Measurements from ENCODE around the gene DHX58.

The DHX58 gene

DNA sequence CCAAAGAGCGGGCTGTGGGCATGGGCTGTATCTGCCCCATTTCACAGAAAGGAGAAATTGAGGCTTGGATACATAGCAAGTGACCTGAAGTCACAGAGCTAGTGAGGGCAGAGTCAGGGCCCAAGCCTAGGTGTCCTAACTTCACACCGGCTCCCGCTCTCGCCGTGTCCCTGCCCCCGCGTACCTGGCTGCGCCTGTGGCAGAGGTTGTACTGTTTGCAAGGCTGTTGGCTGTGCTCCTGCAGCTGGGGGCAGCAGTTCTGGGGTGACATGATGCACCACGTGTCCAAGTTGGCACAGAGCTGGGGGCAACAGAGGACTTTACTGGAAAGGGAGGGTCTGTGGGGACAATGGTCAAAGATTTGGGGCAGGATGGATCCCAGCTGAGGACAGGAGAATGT is 3.4 kb downstream of the DHX58 start:
- DNase-seq, result no peak

DNA sequence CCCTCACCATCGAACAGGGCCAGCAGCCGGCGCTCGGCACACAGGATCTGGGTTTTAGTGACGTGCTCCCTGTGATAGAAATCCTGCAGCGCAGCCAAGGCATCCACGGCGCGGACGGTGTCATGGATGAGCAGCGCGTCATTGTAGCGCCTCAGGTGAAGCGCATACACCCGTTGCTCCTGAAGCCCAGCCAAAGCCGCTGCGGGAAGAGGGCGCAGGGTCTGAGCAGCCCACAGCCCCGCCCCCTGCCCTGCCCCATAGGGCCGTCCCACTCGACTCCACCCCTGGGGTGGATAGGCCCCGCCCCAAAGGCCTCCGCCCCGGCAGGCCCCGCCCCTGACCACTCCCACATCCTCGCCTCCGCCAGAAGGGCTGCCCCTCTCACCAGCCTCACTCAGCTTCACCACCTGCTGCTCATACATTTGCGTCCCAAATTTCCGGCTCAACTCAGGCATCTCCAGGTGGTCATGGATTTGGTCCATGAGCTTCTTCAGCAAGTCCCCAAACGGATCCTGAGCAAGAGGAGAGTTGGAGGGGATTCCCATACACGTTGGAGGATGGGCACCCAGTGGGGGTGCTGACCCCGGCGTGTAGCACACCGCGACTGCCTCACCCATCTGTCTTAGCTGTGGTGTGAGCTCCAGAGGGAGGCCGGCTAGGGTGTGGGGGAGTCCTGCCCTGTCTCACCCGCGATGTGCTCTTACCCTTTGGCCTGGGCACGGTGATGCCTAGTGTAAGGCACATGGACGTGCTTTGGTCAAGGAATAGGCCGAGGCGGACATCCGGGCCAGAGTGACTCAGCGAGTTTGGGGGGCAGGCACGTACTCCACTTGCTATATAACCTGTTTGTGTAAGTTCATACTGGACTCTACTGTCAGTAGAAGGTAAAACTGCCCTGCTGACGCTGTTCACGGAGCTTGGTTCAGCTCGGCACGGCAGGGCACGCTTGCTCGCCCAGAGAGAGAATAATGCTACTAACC is 4.6 kb downstream of the DHX58 start:
- peak; percentile 94 for DNase-seq

DNA sequence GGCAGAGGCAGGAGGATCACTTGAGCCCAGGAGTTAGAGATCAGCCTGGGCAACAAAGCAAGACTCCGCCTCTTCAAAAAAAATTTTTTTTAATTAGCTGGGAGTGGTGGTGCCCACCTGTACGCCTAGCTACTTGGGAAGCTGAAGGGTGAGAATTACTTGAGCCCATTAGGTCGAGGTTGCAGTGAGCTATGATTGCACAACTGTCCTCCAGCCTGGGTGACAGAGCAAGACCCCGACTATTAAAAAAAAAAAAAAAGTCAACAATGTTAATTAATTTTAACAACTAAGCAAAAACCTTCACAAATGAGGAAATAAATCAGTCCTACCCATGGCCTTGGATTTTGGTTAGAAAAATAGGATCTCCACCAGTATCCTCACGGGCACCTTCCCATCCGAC is 5.4 kb downstream of the DHX58 start:
- DNase-seq, result no peak

DNA sequence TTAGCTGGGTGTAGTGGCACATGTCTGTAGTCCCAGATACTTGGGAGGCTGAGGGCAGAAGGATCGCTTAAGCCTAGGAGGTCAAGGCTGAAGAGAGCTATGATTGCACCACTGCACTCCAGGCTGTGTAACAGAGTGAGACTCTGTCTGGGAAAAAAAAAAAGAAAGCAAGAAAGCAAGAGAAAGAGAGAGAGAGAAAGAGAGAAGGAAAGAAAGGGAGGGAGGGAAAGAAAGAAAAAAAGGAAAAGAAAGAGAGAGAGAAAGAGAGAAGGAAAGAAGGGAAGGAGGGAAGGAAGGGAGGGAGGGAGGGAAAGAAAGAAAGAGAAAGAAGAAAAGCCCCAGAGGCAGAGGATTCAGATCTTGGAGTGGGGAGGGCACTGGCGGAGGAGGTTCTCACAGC is 6.5 kb downstream of the DHX58 start:
- DNase-seq, result no peak

DNA sequence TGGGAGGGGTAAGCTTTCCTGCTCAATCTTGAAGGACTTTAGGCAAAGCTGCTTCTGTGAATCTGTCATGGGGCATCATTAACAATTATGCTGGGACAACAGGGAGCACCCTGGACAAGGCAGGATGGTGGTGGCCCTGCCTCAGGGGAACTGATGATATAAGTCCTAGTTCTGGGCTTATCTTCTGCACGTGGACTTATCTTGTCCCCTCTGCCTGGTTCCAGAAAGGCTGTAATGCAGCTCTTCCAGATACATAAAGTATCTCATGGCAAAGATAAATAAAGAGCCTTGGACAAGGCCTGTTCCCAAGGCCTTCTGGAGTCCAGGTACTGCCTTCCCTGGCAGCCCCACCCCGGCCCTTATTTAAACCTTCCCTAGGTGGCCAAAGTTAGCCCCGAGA is 8.2 kb downstream of the DHX58 start:
- no peak for DNase-seq

DNA sequence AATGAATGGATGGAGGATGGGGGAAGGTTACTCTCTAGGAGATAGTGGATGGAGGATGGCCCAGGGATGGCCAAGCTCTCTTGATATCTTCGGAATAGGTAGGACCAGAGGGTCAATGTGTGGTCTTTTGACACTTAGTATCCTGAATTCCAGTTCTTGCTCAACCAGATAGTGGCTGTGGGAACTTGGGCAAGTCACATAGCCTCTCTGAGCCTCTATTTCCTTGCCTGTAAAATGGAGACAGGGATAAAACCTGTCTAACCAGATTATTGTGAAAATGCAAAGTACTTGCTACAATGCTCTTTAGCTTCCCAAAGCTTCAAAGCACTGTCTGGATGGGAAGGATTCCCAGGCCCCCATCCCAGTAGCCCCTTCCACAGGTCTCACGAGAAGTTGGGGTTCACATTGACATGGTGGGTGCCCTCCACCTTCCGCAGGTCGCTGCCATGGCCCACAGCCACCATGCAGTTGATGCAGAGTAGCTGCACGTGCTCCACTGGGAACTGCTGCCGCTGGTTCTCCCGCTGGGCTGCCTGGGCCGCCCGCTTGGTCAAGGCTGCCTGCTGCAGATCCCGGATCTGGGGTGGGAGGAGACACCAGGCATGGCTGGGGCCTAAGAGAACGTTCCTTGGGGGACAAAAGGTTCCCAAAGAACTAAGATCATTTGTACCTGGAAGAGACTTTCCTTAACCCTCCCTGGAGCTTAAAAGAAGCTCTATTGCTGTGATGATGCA is 9.1 kb downstream of the DHX58 start:
- no peak for DNase-seq

DNA sequence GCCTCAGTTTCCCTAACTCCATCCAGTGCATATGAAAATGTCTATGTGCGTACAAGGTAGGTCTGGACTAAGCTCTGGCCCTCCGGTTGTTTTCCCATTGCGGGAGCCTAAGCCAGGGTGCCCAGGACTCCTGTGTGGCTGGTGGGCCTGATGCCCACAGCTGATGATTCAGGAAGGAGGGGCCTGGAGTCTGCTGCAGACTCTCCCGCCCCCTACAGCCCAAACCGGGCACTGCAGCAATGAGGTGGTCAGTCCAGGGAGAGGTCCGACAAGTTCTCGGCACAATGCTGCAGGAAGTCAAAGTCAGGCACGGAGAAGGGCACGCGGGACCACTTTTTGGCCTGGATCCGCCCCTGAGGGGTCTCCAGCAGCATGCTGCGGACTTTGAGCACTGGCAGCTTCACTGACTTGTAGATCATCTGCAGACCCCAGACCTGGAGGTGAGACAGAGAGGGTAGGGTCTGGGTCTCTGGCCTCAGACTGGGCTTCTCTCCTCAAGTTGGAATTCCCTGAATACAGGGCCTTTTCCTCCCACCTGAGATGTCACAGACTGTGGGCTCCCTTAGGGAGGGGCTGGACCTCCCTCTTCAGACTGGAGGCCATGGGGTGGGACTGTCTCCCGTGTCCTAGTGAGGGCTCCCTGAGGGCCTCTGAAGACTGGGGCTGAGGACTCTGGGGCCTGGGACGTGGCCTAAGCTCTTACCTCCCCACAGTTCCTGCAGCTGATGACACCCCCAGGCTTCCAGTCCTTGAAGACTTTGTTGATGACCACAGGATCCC is 10.8 kb downstream of the DHX58 start:
- peak; percentile 57 for DNase-seq

DNA sequence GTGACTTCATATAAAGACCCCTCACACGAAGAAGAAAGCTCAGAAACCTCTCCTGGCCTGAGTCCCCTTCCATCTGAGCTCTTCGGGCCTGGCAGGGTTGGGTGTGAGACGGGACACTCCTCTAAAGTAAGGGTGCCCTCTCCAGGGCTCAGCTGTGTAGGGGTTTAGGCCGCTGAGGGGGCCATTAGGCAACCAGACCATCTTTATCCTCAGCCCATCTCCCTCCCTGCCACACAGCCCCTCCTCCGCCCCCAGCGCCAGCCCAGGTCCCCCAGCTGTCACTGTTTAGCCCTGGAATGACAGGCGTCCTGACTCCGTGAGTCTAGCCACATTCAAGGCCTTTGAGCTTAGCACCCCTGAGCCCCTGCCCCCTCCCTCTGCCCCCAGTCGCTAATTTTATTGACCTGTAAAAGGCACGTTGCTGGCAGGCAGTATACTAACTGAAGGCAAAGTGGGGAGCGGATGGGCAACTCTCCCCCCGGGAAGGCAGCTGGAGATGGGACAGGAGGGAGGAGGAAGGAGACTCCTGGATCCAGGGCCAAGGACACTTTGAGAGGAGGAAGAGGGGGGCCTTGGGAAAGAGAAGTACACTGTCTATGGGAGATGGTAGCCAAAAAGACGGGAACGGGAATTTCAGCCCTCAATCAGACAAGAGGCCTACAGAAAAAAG is 13.6 kb downstream of the DHX58 start:
- no peak for DNase-seq

DNA sequence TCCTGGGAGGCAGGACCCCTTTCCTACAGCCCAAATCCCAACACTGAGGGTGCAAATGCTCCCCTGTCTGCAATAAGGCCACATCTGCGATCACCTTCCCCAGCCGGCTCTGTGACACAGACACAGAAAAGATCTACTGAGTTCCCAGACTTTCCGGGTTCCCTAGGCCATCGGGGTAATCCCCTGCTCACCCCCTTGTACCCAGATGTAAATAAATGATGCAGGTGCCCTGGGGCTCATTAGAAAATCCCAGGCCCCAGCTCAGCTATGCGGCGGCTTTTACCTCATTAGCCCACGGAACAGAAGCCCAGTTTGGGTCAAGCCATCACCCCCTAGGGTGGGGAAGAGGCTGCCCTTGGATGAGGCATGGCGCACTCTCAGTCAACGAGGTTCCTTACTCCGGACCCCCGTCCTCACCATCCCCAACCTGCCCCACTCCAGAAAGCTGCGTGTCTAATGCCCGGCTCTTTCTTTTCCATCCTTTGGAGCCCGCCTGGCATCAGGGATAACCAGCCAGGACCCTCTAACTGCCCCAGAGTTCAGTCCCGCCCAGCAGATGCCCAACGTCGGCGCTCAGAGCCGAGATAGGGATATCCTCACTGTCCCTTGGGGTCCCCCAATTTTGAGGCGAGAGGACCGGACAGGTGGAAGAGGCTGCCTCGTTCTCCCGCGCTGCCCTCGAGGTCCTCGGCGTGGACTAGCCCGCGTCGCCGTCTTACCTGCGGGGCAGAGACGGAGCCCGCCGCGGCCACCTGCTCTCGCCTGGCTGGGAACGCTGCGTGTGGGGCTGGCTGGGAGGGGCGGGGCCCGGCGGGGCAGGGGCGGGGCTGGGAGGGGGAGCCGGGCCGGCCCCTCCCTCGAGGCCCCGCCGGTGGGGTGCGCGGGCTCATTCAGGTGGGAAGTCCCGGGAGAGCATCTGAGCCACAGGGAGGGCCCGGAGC is 14.6 kb downstream of the DHX58 start, which contains the start of gene ZNF385C:
Gene ZNF385C, minus strand, starts transcription at position 783 of the 941 bp plus-strand sequence. CDS start 35,417 bp downstream, outside the sequence.
- no peak for DNase-seq

DNA sequence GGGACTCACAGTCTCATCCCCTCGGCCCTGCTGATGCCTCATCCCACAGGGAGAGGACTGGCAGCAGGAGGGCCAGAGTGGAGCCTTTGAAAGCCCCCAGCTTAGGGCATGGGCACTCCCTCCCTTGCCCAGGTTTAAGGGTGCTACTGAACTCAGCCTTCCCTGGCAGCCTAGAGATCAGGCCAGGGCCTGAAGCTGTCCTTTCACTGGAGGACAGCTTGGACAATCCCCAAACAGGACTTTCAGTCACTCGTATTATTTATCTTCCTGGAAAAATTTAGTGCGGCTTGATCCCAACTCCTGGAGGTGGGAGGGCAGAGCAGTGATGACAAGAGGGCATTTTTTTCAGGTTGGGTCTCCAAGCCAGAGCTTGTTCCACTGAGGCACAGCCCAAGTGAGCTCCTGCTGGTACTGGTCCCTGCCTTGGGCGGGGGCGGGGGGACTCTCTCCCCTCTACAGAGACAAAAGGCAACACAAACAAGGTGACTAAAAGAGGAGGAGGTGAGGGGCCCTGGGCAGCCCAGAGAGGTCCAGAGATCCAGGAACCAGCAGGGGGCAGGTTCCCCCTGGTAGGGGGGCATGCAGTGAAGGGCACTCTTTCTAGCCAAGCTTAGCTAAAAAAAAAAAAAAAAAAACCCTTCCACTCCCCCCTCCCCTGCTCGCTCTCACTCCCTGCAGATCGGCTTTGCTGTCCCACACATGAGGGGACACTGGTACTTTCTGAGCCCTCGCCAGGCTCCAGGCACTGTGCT is 16.0 kb downstream of the DHX58 start:
- DNase-seq, result no peak

DNA sequence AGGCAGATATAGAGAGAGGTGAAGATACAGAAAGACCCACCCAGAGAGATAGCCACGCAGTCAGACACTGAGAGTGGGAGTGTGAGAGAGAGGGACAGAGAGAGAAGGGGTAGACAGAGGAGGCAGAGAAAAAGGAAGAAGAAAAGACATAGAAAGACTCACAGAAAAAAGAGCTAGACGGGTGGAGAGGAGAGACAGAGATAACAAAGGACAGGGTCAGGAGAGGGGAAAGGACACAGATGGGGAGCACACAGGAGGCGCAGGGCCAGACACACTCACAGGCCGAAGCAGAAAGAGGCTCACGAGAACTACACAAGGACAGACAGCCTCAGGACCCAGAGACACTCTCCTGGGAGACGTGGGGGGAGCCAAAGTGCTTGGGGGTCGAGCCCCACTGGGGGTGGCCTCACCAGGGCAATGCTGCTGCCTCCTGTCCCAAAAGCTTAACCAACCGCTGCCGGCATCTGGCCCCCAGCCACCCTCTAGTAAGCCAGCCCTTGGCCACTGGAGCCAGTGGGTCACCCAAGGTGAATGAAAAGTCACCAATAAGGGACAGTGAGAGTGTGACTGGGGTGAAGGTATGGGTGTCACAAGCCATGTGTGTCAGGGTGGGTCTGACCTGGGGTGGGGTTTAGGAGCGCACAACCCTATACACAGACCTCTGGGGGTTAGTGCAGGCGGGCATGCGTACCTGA is 18.0 kb downstream of the DHX58 start:
- DNase-seq, result no peak

DNA sequence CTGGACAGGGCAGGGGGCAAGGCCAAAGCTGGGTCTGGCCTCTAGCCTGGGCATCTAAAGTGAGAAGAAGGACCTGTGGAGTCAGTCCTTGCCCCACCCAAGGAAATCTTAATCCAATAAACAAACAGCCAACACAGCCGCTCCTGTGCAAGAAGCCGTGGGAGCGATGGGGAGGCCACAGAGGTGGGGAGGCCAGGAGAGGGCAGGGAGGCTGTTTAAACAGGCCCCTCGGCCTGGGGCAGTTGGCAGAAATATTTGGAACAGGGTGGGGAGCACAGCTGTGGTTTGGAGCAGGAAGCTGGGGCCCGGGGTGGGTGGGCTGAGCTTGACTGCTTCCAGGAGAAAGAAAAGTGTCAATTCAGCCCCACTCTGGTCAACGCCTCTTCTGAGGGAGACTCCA is 19.6 kb downstream of the DHX58 start:
- no peak for DNase-seq

DNA sequence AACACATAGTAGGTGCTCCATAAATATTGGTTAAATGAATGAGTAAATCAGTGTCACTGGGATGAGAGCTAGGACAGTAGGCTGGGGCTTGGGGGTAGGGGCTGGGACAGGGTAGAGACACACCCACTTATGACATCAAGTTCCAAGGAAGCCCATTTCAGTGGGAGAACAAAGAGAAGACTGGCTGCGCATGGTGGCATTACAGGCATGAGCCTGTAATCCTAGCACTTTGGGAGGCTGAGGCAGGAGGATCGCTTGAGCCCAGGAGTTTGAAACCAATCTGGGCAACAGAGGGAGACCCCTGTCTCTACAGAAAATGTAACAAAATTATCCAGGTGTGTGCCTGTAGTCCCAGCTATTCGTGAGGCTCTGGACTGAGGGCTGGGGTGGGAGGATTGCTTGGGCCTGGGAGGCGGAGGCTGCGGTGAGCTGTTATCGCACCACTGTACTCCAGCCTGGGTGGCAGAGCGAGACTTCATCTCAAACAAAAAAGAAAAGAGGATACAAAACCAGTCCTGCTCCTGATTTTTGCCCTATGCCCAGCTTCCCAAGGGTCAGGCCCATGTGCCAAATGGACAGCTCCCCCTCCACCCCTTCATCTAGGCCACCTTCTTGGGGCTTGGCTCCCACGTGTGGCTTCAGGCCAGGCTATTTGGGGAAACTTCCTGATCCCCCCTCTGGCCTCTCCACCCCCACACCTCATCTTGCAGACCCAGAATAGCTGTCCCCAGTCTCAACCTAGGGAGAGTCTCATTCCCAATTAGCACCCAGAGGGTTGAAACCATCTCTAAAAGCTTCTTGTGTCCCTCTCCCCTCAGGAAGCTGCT is 21.3 kb downstream of the DHX58 start:
- no peak for DNase-seq

DNA sequence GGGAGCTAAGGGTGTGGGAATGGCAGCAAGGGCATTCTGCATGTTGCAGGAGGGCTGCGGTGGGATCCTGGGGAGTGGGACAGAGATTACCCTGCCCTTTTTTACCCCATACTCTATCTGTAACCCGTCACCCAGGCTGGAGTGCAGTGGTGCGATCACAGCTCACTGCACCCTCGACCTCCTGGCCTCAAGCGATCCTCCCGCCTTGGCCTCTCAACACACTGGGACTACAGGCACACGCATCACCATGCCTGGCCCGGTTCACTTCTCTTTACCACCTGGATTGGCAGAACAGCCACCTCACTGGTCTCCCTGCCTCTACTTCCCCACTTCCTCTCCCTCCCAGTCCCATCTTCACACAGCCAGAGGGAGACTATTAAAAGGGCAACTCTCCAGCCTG is 23.8 kb downstream of the DHX58 start:
- no peak for DNase-seq

DNA sequence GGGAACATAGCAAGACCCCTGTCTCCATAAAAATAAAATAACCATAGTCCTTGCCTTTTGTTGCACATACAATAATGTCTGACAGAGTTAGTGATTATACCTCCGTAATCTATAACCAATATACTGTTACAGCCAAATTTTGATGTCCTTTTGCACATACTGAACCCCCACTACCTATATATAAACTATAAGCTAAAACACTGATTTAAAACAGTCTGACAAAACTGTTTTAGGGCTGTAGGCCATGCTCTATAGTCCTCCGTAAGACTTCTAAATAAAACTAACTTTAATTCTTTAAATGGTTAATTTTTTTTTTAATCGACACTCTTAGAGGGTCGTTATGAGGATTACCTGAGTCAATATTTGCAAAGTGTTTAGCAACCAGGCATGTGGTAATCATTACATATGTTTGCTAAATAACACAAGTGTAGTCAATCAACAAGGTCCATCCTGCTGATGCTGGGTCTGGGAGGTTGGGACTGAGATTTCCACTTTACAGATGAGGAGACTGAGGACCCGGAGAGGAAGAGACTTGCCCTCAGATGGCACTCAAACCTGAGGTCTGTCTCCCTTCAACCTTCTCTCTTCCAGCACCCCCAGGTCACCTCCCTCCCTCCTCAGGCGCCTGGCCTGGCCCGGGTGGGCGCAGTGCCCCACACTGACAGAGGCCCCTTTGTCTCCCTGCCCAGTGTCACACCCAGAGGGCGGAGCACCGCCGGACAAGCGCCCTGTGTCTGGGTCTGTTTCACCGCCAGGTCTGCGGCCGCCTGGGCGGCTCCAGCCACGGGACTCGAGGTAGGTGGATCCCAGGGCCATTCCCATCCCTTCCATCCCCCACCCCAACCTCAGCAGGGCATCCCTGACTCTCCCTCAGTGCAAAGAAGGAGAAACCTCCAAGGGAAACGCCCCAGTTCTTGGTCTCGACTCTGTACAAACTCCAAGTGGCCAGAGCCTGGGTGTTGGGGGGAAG is 24.5 kb downstream of the DHX58 start:
- DNase-seq, result no peak

DNA sequence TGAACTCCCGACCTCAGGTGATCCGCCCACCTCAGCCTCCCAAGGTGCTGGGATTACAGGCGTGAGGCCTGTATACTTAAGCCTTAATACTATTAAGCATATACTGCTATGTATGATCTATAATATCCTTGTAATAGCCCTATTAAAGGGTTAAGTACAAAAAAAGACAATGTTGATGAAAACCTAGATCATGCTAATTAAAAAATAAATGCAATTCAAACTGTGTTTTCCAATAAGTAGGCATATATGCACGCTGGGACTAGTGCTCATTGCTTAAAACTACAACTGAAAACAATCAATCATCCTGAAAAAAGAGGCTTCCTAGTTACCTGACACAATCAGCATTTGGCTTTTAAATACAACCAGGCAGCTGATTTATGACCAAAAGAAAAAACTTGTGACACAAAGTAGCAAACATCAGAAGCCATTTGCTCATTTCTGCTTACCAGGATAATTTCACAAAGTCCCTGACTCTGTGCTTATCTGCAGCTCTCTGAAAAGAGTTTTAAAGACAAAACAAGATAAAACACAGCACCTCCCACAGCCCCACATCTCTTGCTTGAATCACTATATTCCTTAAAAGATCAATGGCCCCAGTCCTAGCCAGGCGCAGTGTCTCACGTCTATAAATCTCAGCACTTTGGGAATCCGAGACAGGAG is 25.3 kb downstream of the DHX58 start:
- DNase-seq, result no peak

DNA sequence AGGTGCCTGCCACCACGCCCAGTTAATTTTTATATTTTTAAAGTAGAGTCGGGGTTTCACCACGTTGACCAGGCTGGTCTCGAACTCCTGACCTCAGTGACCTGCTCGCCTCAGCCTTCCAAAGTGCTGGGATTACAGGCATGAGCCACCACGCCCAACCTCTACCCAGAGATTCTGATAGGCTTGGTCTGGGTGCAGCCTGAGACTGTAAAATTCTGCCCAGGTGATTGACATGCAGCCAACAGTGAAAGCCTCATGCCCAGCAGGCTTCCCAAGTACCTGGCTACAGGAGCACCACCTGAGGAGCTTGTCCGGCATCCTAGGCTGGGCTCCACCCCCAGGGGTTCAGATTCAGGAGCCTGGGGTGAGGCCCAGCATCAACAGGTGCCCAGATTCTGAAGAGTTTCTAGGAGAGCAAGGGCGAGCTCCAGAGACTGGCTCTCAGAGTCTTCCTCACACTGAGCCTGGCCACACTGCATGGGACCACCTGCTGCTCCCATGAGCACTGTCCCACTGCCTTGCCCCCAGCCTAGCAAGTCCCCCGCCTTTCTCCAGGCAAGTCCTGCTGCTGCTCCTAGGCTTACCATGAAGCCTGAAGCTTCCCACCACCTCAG is 30.9 kb downstream of the DHX58 start:
- no peak for DNase-seq
